ENCODE data around the gene CHAD.

DNA sequence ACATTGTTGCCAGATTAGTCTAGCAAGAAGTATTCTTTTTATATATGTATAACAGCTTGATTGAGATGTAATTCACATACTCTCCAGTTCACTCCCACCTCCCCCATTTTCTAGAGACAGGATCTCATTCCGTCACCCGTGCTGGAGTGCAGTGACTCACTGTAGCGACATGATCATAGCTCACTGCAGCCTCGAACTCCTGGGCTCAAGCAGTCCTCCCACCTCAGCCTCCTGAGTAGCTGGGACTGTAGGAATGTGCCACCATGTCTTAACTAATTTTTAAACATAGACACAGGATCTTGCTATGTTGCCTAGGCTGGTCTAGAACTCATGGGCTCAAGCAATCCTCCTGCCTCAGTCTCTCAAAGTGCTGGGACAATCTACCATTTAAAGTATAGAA, 6.7 kb upstream of the CHAD start:
- TF ChIP-seq, protein P1, sequence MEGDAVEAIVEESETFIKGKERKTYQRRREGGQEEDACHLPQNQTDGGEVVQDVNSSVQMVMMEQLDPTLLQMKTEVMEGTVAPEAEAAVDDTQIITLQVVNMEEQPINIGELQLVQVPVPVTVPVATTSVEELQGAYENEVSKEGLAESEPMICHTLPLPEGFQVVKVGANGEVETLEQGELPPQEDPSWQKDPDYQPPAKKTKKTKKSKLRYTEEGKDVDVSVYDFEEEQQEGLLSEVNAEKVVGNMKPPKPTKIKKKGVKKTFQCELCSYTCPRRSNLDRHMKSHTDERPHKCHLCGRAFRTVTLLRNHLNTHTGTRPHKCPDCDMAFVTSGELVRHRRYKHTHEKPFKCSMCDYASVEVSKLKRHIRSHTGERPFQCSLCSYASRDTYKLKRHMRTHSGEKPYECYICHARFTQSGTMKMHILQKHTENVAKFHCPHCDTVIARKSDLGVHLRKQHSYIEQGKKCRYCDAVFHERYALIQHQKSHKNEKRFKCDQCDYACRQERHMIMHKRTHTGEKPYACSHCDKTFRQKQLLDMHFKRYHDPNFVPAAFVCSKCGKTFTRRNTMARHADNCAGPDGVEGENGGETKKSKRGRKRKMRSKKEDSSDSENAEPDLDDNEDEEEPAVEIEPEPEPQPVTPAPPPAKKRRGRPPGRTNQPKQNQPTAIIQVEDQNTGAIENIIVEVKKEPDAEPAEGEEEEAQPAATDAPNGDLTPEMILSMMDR (conservative IDR thresholded peaks at IDR 0.05): no peak
- TF ChIP-seq ZFX (IDR thresholded peaks at IDR 0.05): no peak

All from C4-2B (cell line).